Activated CD4-positive, alpha-beta T cell treated with anti-CD3 and anti-CD28 coated beads, Interleukin-2, amount 50 U/mL, for 16 hours (primary cell): ENCODE data around the gene YWHAQ.

Experiments
- DNase-seq: peaks from one replicate; pipeline ENCODE4 v3.0.0-alpha.2; 2020

The YWHAQ gene

DNA sequence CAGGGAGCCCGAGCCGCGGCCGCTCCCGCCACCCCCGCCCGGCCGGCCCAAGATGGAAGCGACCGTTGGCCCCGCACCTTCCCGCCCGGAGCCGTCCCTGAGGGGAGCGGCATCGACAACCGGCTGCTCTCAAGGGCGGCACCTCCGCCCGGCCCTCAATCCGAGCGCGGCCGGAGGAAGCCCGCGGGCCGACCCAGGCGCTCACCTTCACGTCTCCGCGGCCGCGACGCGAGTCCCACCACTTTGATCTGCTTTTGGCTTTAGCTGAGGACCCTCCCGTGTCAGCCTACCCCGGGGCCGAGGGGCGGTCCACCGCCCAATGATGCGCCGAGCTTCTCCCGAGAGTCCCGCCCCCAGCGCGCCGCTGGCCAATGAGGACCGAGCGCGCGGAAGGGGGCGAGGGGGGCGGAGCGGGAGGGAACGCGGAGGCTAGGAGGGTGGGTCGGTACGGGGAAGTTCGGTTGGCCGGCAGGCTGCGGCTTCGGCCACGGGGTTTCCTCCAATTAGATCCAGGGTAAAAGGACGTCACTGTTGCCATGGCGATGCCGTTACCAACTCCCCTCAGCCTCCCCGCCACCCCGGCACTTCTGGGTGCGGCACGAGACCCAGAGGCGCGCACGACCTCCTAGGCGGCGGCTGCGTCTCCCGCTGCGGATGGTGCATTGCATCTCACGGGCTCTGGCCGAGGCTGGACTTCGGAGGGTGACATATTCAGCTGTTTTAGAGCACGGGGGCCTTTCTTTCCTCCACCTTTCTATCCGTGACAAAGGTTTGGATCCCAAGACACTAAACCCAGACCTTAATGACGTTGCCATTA lies at the start of gene YWHAQ:
Gene YWHAQ (minus strand): TSS at position 262 of the 817 bp plus-strand sequence. CDS start 545 bp downstream, outside the sequence.
- DNase-seq: peak; percentile 99

DNA sequence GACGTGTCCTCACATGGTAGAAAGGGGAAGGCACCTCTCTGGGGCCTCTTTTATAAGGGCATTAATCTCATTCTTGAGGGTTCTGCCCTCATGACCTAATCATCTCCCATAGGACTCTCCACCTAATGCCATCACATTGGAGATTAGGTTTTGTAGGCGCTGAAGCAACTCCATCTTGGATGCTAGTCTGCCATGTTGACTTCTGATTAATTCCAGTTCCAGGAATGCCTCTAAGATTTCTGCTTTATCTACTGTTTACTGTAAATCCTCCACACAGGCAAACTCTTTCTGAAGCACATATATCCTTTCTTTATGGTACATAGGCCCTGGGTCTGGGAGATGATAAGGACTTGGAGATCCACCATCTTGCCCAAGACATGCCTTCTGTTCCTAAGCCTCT lies 49.3 kb upstream of the YWHAQ start:
- no peak for DNase-seq

DNA sequence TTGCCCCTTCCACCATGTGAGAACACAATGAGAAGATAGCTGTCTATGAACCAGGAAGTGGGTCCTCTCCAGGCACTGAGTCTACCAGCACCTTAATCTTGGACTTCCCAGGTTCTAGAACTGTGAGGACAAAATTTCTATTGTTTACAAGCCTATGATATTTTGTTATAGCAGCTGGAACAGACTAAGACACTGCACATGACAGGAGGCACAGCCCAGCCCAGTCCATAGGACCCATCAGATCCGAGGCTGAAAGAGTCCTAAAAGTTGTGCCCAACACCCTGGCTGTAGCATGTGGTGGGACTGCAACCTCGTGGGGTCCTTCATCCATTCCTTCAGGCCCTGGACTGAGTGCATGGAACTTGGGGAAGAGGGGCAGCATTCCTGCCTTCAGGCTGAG lies 48.4 kb upstream of the YWHAQ start:
- no peak for DNase-seq

DNA sequence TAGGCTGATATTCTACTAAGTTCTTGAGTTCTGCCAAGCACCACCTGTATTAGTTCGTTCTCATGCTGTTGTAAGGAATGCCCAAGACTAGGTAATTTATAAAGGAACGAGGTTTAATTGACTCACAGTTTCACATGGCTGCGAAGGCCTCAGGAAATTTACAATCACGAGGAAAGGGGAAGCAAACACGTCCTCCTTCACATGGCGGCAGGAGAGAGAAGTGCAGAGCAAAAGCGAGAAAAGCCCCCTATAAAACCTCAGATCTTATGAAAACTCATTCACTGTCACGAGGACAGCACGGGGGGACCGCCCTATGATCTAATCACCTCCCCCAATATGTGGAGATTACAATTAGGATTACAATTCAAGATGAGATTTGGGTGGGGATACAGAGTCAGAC lies 47.7 kb upstream of the YWHAQ start:
- no peak for DNase-seq

DNA sequence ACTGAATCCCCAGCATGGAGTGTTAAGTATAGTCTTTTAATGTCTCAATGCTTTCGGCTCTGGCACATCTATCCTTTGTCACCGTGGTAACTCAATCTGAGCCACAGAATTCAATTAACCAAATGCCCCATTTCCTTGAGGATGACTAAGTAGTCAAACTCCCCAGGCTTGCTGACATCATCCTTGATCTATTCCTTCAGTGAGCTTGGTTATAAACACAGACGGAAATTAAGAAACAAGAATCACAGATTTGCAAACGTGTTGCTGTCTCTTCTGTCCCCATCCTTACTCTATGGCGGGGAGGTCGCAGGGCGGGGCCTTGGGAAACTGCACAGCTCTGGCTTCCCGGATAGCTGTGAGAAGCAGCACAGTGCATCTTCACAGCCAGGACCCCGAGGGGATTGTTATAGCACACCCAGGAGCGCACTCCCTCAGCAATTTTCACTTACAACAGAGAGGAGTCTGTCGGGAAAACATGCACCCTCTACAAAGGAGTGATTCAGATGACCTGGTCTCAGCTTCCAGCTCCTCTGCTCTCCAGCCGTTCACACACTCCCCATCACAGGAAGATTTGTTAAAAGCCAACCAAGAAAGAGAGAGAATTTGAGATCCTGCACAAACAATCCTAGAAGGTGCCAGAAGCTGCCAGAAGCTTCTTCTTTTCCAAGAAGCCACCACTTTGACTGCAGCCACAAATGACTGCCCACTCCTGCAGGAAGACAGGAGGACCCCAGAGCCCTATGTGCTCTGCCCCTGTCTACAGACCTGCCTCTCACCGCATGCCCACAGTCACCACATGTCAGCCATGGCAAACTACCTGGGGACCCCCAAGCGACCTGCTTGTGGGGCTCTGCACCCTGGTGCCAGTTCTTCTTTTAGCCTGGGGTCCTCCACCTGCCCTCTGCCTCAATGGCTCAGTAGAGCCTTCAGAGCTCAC lies 44.9 kb upstream of the YWHAQ start:
- DNase-seq: no peak

DNA sequence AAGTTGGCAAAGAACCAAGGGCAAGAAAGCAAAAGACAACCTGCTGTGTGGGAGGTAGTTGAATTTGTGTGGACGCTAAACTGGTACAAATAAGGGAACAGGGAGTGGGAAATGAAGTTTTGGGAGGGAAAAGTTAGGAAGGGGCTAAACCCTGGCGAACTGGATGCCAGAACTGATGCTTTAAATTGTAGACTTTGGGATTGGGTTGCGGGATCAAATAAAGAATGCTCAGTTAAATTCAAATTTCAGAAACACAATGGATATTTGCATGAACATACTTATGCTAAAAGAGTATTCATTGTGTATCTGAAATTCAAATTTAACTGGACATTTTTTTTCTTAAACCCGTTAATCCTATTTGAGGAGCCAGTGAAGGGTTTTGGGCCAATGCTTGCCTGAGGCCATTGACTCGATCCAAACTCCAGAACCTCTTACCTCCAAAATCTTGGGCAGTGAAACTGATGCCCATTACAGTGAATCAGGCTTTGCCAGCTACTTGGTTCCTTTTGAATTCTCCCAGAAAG lies 44.2 kb upstream of the YWHAQ start:
- no peak for DNase-seq

DNA sequence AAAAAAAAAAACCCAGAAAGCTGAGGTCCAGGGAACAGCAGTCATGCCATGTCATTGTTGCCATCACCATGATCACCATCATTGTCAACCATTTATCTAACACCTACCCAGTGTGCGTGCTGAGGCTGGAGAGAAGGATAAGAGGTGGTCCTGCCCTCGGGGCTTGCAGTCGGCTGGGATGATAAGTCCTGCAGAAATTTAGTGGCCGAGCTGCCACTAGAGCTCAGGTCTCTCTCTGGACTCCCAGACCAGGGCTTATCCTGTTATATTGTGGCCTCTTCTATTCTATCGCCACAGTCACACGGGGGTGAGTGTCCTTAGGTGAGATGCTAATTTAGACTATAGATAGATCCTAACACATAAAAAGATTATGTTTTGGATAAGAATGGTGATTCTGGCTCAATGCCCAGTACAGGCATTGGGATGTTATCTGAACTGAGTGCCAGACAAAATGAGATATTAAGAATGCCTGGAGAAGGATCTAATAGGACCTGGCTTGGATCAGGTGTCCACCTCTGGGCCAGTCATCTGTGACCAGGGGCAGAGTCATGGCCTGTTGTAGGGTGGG lies 43.2 kb upstream of the YWHAQ start:
- no peak for DNase-seq

DNA sequence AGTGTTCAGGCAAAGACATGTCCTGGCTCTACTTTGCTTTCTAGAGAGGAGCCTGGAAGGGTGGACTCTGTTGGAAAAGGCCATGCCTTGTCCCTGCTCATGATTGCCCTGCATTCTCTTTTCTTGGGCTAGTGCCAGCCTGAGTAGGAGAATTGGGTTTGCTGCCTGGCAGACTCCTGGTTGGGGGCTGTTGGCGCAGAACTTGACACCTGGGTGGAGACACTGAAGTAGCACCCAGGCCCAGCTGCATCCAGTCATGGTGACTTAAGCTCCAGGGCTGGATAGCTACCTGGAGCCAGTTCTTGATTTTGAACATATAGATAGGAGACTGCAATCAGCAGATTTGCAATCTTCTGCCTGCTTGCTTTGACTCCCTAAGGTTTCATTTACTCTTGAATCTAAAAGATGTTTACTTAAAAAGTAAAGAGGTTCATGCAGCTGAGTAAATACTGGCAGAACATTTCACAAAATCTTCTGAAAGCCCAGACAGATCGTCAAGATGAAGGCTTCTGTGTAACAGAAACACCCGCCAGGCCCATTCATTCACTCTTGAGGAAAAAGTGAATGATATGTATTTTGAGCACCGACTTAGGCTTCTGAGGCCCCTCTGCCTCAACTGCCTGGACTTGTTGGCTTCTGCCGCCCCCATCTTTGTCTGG lies 38.0 kb upstream of the YWHAQ start:
- no peak for DNase-seq

DNA sequence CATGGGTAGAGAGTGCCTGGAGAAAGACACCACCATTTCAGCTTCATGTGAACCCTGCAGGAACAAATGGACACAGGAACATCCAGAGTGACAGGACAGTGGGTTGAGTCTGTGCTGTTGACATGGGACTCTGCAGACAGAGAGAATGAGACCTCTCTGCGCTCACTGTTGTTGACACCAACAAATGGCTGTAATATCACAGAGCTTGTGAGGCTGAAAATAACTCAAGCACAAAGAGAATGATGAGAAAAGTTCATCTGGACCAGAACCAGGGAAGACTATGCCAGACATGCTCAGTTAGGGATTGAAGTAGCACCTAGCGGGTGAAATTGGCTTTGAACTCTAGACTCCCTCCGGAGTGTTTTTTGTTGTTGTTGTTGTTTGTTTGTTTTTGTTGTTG lies 37.0 kb upstream of the YWHAQ start:
- DNase-seq: no peak

DNA sequence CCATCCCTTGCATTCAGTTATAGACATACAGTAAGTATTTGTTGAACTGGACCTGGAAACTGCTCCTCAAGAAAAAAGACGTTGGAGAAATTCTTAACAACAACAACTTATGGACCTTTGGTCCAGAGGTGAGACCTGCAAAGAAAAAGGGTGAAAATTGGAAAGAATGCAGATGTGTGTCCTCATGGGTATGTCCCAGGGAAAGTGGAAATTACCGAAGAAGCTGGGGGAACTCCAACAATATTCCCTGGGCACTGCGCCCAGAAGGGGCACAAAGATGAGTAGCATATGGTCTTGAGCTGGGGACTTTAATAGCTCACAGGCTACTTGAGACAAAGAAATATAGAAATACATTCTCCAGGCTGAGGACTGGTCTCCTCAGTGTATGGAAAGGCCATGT lies 35.5 kb upstream of the YWHAQ start:
- DNase-seq: no peak

DNA sequence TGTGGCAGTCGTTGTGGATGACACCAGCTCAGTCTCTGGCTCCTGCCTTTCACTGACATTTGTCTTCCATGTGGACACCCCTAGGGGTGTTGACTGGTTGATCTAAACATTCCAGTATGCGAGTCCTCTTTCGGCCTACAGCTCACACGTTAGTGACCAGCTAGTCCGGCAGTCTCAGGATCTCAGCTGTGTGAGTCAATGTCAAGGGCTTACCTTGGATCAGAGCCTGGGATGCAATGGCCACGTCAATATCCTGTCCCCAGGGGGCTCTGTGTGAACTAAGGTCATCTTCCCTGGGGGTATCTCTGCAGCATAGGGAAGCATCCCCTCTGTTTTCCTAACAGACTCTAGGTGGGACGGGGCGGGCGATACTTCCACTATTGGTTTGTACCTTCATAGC lies 35.1 kb upstream of the YWHAQ start:
- DNase-seq: no peak

DNA sequence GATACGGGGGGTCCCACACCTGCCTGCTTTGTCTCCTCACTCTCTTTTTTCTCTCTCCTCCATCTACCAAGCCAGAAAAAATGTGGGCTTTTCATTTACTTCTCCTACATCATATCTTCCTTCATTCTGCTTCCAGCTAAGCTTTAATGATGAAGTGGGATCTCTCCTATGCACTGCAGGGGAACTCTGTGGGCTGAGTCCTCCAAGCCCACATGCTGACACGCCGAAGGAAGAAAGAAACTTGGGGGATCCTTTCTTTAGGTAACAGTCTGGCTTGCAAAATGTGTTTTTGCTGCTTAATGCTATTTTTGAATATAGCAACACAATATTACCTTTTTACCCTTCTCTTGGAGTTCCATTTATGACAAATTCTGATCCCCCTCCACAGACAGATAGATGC lies 33.6 kb upstream of the YWHAQ start:
- DNase-seq: no peak

DNA sequence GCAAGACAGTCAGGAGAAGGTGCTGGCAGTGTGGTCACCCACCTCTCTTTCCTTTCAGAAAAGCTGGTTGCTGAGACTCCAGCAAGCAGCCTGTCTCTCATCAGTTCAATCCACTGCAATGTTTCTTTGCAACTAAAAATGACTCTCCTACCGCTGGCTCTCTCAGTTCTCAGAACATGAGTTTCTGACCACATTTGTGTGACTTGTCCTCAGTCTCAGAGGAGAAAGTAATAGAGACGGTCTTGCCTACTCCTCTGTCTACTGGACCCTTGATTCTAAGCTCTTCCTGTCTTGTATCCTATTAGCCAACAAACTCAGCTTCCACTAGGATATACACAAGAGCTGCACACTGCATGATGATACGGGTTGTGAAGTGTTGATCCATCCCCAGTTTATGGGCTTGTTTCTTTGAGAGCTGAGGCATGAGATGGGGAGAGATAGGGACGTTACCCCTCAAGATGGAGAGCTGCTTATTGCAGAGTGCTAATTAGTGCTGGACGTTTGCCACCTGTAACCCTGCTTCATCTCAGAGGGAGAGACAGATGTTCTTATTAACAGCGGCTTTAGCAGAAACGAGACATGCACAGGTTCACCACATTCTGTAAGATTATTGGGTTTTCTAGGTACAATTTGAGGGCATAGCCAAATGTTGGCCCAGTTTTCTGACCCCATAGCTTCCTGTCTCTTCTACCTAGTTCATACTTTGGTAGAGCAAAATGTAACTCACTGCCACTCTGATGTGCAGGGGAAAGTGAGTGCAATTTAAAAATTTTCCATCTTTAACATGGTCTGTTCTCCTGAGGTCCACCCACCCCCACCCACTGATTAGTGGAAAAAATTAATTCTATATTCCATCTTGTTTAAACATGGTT lies 32.4 kb upstream of the YWHAQ start:
- DNase-seq: no peak

DNA sequence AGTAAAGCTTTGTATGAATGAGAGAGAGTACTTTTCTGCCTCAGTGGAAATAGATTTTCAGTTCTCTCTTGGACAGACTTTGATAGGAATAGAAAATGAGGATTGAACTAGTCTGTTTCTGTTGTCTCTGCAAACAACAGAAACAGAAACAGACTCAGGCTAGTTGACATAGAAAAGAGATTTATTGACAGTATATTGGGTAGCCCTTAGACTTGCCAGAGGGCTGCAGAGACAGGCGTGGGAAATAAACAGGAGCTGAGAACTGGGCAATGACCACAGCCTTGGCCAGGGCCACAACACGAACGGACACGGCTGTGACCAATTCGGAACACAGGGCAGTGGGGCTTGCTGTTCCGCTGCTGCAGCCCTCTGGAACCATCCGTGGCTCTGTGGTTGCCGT lies 30.5 kb upstream of the YWHAQ start:
- DNase-seq: no peak

DNA sequence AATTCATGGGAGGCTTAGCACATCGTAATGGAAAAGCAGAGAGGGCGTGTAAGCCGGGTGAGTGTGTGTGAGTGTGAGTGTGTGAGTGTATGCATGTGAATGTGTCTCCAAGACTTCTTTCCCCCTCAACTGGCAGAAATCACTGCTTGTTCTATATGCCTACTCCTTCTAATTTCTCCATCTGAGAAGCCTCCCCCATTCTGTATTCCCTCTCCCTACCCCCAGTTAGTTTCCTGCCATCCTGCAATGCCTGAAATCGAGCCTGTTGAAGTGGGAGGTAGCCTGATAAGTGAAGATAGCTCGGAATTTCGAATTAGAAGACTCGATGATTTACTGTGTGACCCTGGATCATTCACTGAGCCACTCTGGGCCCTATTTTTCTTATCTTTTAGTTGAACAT lies 30.0 kb upstream of the YWHAQ start:
- DNase-seq: no peak

DNA sequence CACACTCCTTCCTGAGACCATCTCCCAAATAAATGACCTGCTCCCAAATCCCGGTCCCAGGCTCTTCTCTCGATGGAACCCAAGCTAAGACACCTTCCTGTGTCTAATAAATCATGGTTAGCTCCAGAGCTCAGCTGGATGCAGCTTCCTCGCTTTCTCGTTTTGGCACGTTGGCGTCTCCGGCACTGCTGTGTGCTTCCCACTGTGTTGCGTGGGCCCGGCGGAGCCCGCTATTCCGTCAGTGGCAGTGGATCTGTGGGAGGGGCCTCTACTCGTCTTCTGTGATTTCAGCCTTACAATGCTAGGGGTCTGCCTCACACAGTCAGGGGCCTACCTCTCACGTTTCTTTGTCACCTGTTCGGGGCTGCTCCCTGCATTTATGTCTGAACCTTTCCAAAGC lies 29.4 kb upstream of the YWHAQ start:
- no peak for DNase-seq

DNA sequence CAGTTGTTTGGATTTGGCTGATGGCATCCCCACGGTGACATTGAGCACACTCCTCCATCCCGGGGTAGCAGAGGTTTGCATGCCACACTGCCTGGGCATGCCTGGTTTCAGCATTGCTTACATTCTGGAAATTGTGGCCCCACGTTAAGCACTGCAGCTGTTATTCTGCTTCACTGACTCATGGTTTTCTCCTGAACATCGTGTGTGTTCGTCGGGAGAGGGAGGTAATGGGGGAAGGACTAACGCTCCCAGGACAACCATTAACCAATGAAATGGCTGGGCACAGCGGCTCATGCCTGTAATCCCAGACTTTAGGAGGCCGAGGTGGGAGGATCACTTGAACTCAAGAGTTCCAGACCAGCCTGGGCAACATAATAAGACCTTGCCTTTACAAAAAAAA lies 28.2 kb upstream of the YWHAQ start:
- DNase-seq: no peak

DNA sequence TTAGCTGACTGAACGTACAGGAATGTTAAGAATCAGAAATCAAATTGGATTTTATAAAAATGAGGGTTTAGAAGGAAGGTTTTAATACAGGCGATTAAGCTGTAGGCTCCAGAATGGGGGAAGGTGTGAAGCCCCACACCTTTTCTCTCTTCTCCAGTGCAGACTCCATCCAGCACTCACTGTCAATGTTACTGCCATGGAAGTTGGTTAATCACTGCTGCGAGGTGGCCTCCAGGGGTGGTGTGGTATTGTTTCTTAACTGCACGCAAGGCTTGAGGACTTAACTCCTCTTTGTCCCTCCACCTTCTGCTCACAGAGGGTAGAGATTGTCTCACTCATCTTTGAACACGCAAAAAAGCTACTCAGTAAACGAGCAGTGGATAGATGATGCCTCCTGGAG lies 26.9 kb upstream of the YWHAQ start:
- no peak for DNase-seq

DNA sequence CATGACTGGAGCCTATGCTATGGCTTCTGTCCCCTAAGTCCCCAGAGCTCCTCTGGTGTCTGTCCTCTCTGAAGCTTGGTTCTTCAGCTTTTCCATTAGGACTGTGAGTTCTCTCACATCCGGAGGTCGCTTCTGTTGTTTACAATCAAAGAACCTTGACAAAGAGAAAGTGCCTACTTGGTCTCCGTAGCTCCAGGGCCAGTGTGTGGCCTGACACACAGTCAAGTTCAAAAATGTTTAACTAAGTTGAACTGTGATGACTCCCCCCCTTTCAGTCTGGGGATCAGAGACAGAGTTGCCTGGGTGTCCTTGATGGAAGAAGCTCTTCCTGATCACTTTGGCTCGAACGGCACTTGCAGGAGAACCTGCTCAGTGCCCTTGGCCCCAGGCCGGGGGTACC lies 26.3 kb upstream of the YWHAQ start:
- DNase-seq: no peak

DNA sequence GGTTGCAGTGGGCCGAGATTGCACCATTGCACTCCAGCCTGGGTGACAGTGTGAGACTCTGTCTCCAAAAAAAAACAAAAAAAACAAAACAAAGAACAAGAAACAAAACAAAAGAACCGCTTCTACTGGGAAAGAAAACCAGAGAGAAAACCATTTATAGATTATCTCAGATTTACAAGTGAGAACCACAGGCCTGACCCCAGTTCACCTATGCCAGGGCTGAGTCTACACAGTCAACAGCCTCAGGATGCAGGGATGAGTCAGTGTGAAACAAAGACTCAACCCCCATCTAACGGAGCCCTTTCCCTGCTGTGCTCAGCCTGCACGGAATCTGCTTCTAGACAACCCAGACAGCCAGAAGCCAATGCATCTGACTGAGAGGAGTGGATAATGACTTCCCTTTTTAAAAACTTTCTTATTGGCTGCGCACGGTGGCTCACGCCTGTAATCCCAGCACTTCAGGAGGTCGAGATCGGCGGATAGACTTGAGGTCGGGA lies 25.5 kb upstream of the YWHAQ start:
- DNase-seq: peak; percentile 97

DNA sequence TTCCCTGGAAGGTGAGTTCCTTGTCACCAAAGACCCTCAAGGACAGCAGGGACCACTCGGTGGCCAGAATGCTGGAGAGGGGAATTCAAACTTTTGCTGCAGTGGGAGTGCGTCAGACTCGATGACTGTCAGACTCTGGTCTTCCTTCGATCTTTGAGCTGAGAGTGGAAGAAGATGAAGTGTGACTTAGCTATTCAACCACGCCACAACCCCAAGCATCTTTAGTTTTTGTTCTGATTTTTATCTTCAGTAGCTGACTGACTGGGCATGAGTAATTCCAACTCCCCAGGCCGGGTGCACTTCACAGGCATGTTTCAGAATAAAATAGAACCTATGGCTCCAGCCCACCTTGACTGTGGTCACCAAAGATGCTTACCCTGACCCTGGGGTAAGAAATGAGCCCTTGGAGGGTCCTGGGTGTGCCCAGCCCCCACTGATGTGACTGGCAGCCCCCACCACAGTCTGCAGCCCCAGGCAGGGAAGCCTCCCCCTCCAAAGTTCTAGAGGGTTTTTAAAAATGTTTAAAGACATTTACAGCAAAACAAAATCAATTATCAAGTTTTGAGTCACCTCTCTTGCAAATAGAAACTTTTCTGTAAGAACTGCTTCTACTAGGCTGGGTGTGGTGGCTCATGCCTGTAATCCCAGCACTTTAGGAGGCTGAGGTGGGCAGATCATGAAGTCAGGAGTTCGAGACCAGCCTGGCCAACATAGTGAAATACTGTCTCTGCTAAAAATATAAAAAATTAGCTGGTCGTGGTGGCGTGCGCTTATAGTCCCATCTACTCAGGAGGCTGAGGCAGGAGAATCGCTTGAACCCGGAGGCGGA lies 24.9 kb upstream of the YWHAQ start:
- DNase-seq: peak; percentile 93
